ENCODE results near the gene ASPRV1. TPM values are rescaled to one million over a fixed set of nuclear protein-coding genes. Genes with fewer than 3 reads are reported as not detected.

Gene ASPRV1
- total and polyA plus RNA-seq, 4 donors = 0.19 to 0.75 (median 0.23) TPM

- Histone ChIP-seq H3K27ac (ENCODE audit: low read depth in 1 of 2, low read length in 2 of 2) (no peak overlapping the region), H3K9me3 (ENCODE audit: control insufficient read depth in 4 of 4, low read length in 3 of 4) (no peaks in the 10 kb centered on the region), H3K4me3 (ENCODE audit: low read depth in 1 of 3, low read length in 3 of 3) (no peak overlapping the region), H3K9ac (ENCODE audit: low read depth in 1 of 2, low read length in 2 of 2) (no peak overlapping the region), H3K4me1 (ENCODE audit: control insufficient read depth in 4 of 4, insufficient read depth in 4 of 4, low read length in 3 of 4) (peaks cover 5 to 20% (median 11%) of the 10 kb centered on the region in 4 donors), H3K36me3 (ENCODE audit: control insufficient read depth in 4 of 4, insufficient read depth in 3 of 4, low read depth in 1 of 4, low read length in 3 of 4) (no peaks in the 10 kb centered on the region), H3K27me3 (ENCODE audit: control insufficient read depth in 4 of 4, insufficient read depth in 4 of 4, low read length in 3 of 4) (no peaks in the 10 kb centered on the region)
- DNase-seq (ENCODE audit: low spot score) = no peak
- no peak for TF ChIP-seq HNF4A (conservative IDR thresholded peaks at IDR 0.05)
- no peak for TF ChIP-seq YY1 (IDR thresholded peaks at IDR 0.05)
- TF ChIP-seq FOXA2 (IDR thresholded peaks at IDR 0.05) = no peak
- TF ChIP-seq JUND (IDR thresholded peaks at IDR 0.05) = no peak
- no peak for TF ChIP-seq GABPA (IDR thresholded peaks at IDR 0.05 in 1 of 2, conservative IDR thresholded peaks at IDR 0.05 in 1 of 2)
- TF ChIP-seq, protein P1, sequence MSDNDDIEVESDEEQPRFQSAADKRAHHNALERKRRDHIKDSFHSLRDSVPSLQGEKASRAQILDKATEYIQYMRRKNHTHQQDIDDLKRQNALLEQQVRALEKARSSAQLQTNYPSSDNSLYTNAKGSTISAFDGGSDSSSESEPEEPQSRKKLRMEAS (IDR thresholded peaks at IDR 0.05) = no peak
- TF ChIP-seq RAD21 (IDR thresholded peaks at IDR 0.05) = no peak
- TF ChIP-seq, protein P2, sequence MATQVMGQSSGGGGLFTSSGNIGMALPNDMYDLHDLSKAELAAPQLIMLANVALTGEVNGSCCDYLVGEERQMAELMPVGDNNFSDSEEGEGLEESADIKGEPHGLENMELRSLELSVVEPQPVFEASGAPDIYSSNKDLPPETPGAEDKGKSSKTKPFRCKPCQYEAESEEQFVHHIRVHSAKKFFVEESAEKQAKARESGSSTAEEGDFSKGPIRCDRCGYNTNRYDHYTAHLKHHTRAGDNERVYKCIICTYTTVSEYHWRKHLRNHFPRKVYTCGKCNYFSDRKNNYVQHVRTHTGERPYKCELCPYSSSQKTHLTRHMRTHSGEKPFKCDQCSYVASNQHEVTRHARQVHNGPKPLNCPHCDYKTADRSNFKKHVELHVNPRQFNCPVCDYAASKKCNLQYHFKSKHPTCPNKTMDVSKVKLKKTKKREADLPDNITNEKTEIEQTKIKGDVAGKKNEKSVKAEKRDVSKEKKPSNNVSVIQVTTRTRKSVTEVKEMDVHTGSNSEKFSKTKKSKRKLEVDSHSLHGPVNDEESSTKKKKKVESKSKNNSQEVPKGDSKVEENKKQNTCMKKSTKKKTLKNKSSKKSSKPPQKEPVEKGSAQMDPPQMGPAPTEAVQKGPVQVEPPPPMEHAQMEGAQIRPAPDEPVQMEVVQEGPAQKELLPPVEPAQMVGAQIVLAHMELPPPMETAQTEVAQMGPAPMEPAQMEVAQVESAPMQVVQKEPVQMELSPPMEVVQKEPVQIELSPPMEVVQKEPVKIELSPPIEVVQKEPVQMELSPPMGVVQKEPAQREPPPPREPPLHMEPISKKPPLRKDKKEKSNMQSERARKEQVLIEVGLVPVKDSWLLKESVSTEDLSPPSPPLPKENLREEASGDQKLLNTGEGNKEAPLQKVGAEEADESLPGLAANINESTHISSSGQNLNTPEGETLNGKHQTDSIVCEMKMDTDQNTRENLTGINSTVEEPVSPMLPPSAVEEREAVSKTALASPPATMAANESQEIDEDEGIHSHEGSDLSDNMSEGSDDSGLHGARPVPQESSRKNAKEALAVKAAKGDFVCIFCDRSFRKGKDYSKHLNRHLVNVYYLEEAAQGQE (IDR thresholded peaks at IDR 0.05) = no peak
- no peak for TF ChIP-seq NR2F2 (IDR thresholded peaks at IDR 0.05)
- TF ChIP-seq RXRA (IDR thresholded peaks at IDR 0.05) = no peak
- TF ChIP-seq SP1 (IDR thresholded peaks at IDR 0.05) = no peak
- no peak for TF ChIP-seq FOXA1 (IDR thresholded peaks at IDR 0.05)
- no peak for TF ChIP-seq CTCF (IDR thresholded peaks at IDR 0.05; ENCODE audit: low read depth, low read length, missing input control)
- 94% methylated on average over 3 of the region's 3 CpGs for WGBS
These were observed 22.0 kb upstream of the ASPRV1 start for GRCh38 chr2:69983392-69983966.

DNA sequence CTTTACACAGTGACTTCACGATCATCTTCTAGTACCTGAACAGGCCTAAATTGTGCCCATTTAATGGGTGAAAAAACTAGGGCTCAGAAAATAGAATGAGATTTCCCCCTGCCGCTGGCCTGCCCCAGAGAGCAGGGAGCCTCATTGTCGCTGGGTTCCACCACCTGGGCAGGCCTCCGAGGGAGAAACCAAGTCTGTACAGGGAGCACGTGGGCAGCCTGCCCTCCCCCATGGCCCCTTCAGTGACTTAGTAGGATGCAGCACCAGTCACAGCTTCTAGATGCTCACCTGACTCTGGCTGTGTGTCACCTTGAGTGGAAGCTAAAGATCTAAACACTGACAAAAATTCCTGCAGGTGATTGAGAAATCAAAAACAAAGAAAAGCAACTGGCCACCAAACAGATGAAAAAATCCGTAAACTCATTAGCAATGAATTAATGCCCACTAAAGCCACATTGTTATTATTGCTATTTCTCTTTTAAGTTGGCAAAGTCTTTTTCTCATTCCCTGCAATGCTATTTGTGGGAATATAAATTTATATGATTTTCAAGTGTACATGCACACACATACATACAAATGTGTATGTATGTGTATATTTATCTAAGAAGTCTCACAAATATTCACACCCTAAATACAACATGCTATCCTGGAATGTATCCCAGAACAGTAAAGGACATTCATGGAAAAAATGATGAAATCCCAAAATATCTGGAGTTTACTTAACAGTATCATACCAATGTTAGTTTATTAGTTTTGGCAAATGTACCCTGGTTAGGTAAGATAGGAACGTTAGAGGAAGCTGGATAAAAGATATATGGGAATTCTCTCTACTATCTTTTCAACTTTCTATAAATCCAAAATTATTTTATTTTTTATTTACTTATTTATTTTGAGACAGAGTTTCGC, 18.7 kb upstream of the ASPRV1 start:
- WGBS = 76% methylated on average over 8 of the region's 8 CpGs
- Histone ChIP-seq H3K9me3 (ENCODE audit: control insufficient read depth in 4 of 4, low read length in 3 of 4) (no peaks in the 10 kb centered on the region), H3K4me3 (ENCODE audit: low read depth in 1 of 3, low read length in 3 of 3) (no peak overlapping the region), H3K9ac (ENCODE audit: low read depth in 1 of 2, low read length in 2 of 2) (no peak overlapping the region), H3K36me3 (ENCODE audit: control insufficient read depth in 4 of 4, insufficient read depth in 3 of 4, low read depth in 1 of 4, low read length in 3 of 4) (no peaks in the 10 kb centered on the region), H3K27ac (ENCODE audit: low read depth in 1 of 2, low read length in 2 of 2) (peak overlapping the region; percentile 31 to 47), H3K4me1 (ENCODE audit: control insufficient read depth in 4 of 4, insufficient read depth in 4 of 4, low read length in 3 of 4) (peaks cover 6 to 22% (median 16%) of the 10 kb centered on the region in 4 donors), H3K27me3 (ENCODE audit: control insufficient read depth in 4 of 4, insufficient read depth in 4 of 4, low read length in 3 of 4) (no peaks in the 10 kb centered on the region)
- no peak for DNase-seq (ENCODE audit: low spot score)
- peak in 1 of 2 donors; percentile 75 for TF ChIP-seq JUND (IDR thresholded peaks at IDR 0.05)
- TF ChIP-seq, protein P3, sequence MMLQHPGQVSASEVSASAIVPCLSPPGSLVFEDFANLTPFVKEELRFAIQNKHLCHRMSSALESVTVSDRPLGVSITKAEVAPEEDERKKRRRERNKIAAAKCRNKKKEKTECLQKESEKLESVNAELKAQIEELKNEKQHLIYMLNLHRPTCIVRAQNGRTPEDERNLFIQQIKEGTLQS (IDR thresholded peaks at IDR 0.05) = peak; percentile 71
- no peak for TF ChIP-seq YY1 (IDR thresholded peaks at IDR 0.05)
- peak; percentile 39 for TF ChIP-seq SP1 (IDR thresholded peaks at IDR 0.05)
- TF ChIP-seq HNF4A (conservative IDR thresholded peaks at IDR 0.05) = peak; percentile 44 to 45
- peak; percentile 45 to 58 for TF ChIP-seq RXRA (IDR thresholded peaks at IDR 0.05)
- TF ChIP-seq TAF1 (conservative IDR thresholded peaks at IDR 0.05) = no peak
- TF ChIP-seq RAD21 (IDR thresholded peaks at IDR 0.05) = no peak
- peak in 1 of 2 donors; percentile 68 for TF ChIP-seq EGR1 (IDR thresholded peaks at IDR 0.05; ENCODE audit: low read depth in 2 of 2)
- peak; percentile 49 for TF ChIP-seq FOXA1 (IDR thresholded peaks at IDR 0.05)
- no peak for TF ChIP-seq CTCF (IDR thresholded peaks at IDR 0.05; ENCODE audit: low read depth, low read length, missing input control)
- peak; percentile 82 for TF ChIP-seq FOXA2 (IDR thresholded peaks at IDR 0.05)
- TF ChIP-seq, protein P4, sequence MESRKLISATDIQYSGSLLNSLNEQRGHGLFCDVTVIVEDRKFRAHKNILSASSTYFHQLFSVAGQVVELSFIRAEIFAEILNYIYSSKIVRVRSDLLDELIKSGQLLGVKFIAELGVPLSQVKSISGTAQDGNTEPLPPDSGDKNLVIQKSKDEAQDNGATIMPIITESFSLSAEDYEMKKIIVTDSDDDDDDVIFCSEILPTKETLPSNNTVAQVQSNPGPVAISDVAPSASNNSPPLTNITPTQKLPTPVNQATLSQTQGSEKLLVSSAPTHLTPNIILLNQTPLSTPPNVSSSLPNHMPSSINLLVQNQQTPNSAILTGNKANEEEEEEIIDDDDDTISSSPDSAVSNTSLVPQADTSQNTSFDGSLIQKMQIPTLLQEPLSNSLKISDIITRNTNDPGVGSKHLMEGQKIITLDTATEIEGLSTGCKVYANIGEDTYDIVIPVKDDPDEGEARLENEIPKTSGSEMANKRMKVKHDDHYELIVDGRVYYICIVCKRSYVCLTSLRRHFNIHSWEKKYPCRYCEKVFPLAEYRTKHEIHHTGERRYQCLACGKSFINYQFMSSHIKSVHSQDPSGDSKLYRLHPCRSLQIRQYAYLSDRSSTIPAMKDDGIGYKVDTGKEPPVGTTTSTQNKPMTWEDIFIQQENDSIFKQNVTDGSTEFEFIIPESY (IDR thresholded peaks at IDR 0.05) = peak; percentile 42
- no peak for TF ChIP-seq GABPA (IDR thresholded peaks at IDR 0.05 in 1 of 2, conservative IDR thresholded peaks at IDR 0.05 in 1 of 2)

Data from liver (tissue), 9 donors.